Type B pancreatic cell (in vitro differentiated cells): ENCODE measurements around the gene CASK. TPM values are rescaled to one million over a fixed set of nuclear protein-coding genes. Genes with fewer than 3 reads are reported as not detected.
"Not testable (repeated sequence)": the region's sequence is repeated elsewhere in the genome, so short reads cannot be mapped to it uniquely, and the experiment has no call there.

ENCODE experiments used
- DNase-seq: peaks from one replicate; pipeline ENCODE4 v3.0.0; 2021; ENCODE audit warnings: mixed read lengths; ENCODE audit not compliant: unreplicated experiment; ENCODE audit errors: extremely low spot score
- H3K27ac Mint-ChIP-seq: 2 replicates; pipeline ENCODE4 v1.8.0; 2021; ENCODE audit warnings: mild to moderate bottlenecking, mixed read lengths
- H3K27me3 Mint-ChIP-seq: 2 replicates; pipeline ENCODE4 v1.8.0; 2021; ENCODE audit warnings: mixed read lengths
- H3K36me3 Mint-ChIP-seq: 2 replicates; pipeline ENCODE4 v1.8.0; 2021; ENCODE audit warnings: mixed read lengths
- H3K4me1 Mint-ChIP-seq: one replicate; pipeline ENCODE4 v1.8.0; 2021; ENCODE audit warnings: mixed read lengths; ENCODE audit not compliant: unreplicated experiment
- H3K4me3 Mint-ChIP-seq: 2 replicates; pipeline ENCODE4 v1.8.0; 2021; ENCODE audit warnings: mild to moderate bottlenecking, mixed read lengths
- H3K9me3 Mint-ChIP-seq: 2 replicates; pipeline ENCODE4 v1.8.0; 2021; ENCODE audit warnings: mixed read lengths
- CTCF ChIP-seq: fragments of 200-600 bp; sonication (generic); conservative IDR thresholded peaks from 2 replicates; pipeline ENCODE4 v1.5.0; 2021; ENCODE audit warnings: antibody characterized with exemption, mild to moderate bottlenecking
- total RNA-seq: library from RNA; stranded (reverse); gene quantifications from 2 replicates; pipeline ENCODE4 v1.2.1, GENCODE V29; 2021; ENCODE audit warnings: low replicate concordance

CASK gene
- total RNA-seq, 1 donor from 2014 or later, result 93.8 TPM

- Mint-ChIP-seq H3K36me3 (no peaks in the 10 kb centered on the region), H3K4me3 (no peak overlapping the region), H3K27me3 (no peaks in the 10 kb centered on the region), H3K27ac (no peak overlapping the region), H3K4me1 (peaks cover 7% of the 10 kb centered on the region), H3K9me3 (no peaks in the 10 kb centered on the region)
- no peak for TF ChIP-seq CTCF
- DNase-seq, result no peak
These were observed 406.2 kb downstream of the CASK start for GRCh38 chrX:41516999-41517765.

DNA sequence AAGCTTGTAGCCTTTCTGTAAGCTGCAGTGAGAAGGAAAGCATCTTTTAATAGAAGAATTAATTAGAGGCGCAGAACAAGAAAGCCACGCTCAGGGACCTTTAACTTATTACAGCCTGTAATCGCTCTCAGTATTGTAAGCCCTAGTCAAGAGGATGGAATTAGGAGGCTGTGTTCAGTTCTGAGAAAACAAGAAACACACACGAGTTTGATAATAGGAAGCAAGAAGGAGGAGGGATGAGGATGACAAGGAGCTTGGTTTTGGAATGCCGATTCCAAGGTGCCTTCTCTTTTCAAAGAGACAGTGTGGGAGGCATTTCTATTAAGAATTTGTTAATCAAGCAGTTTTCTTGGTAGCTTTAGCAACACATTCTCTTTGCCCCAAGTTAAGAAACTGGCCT lies 406.9 kb downstream of the CASK start:
- no peak for TF ChIP-seq CTCF
- Mint-ChIP-seq H3K27me3 (no peaks in the 10 kb centered on the region), H3K36me3 (no peaks in the 10 kb centered on the region), H3K9me3 (no peaks in the 10 kb centered on the region), H3K4me1 (peaks cover 7% of the 10 kb centered on the region), H3K27ac (no peak overlapping the region), H3K4me3 (no peak overlapping the region)
- no peak for DNase-seq

DNA sequence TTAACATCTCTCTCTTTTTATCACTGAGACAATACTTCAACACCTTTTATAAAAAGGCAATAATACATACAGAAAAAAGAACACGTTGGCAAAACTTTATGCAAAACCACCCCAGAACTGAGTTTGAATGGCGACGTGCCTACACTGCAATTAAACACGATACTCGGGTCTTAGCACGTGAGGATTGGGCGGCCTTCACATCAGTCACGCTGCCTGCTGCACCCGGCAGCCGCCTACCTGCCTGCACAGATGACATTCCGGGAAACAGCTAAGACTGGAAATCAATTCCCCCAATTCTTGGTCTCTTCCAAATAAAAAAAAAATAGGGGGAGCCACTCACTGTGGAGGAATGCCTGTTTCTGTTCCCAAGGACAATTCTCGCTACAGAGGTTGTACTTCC lies 408.0 kb downstream of the CASK start:
- Mint-ChIP-seq H3K9me3 (no peaks in the 10 kb centered on the region), H3K27me3 (no peaks in the 10 kb centered on the region), H3K36me3 (no peaks in the 10 kb centered on the region), H3K4me1 (peaks cover 7% of the 10 kb centered on the region), H3K4me3 (no peak overlapping the region), H3K27ac (no peak overlapping the region)
- TF ChIP-seq CTCF, result no peak
- DNase-seq, result no peak

DNA sequence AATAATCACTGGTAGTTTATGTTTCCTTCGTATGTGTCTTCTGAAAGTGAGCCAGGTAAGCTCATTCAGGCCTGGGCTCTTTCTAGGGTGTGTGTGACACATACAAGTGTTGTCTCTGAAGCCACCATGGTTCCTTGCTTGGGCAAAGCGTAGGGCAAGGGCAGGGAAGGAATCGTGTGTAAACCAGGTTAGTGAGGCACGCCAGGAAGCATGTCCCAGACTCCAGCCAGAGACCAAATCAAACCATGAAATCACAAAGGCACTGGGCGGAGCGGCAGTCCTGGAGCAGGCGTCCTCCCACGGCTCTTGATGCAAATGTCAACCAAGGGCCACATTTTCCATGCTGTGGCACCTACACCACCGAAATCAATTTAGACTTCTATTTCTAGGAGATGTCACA lies 409.2 kb downstream of the CASK start:
- H3K4me1 Mint-ChIP-seq, result peaks cover 7% of the 10 kb centered on the region
- no peaks in the 10 kb centered on the region for H3K9me3 Mint-ChIP-seq
- no peaks in the 10 kb centered on the region for H3K27me3 Mint-ChIP-seq

GRCh38 chrX:41512853-41513252 lies 410.5 kb downstream of the CASK start:
- H3K36me3 Mint-ChIP-seq, H3K9me3 Mint-ChIP-seq, DNase-seq, H3K4me1 Mint-ChIP-seq, H3K27me3 Mint-ChIP-seq, H3K27ac Mint-ChIP-seq, H3K4me3 Mint-ChIP-seq: not testable (repeated sequence)

More for the DNA sequence above, 409.2 kb downstream of the CASK start:
- H3K36me3 Mint-ChIP-seq, result no peaks in the 10 kb centered on the region
- H3K27ac Mint-ChIP-seq, result peak overlapping the region; percentile 40
- no peak overlapping the region for H3K4me3 Mint-ChIP-seq
- DNase-seq, result no peak
- no peak for TF ChIP-seq CTCF

- DNase-seq, result no peak
- no peaks in the 10 kb centered on the region for H3K36me3 Mint-ChIP-seq
- H3K4me1 Mint-ChIP-seq, result peaks cover 7% of the 10 kb centered on the region
- no peak overlapping the region for H3K4me3 Mint-ChIP-seq
- H3K27ac Mint-ChIP-seq, result no peak overlapping the region
- no peaks in the 10 kb centered on the region for H3K9me3 Mint-ChIP-seq
- H3K27me3 Mint-ChIP-seq, result no peaks in the 10 kb centered on the region
- TF ChIP-seq CTCF, result no peak
These were observed 411.0 kb downstream of the CASK start for GRCh38 chrX:41512394-41512793.
